NCI-H1694 treated with DMSO at 0.1 percent for 48 hours (cell line): Measurements from ENCODE around the gene MCM8.

Experiments used
- DNase-seq: peaks from one replicate; lab custom pipeline; 2025; lab: John Stamatoyannopoulos, UW

The MCM8 gene

DNA sequence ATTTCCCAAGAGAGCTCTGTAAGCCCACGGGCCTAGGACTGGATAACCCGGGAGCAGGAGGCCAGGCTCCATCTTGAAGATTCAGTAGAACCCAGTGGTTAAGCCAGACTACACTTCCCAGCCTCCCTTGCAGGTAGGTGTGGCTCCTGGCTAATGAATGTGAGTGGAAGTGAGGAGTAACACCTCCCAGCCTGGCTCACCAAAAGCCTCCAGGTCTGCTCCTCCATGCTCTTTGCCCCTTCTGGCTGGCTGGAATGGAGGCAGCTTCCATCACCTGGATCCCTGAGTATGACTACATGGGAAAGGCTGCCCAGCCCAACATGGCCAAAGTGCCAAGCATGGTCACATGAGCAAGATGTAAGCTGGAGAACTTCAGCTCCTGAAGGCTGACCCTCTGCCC lies 93.7 kb downstream of the MCM8 start:
- no peak for DNase-seq

DNA sequence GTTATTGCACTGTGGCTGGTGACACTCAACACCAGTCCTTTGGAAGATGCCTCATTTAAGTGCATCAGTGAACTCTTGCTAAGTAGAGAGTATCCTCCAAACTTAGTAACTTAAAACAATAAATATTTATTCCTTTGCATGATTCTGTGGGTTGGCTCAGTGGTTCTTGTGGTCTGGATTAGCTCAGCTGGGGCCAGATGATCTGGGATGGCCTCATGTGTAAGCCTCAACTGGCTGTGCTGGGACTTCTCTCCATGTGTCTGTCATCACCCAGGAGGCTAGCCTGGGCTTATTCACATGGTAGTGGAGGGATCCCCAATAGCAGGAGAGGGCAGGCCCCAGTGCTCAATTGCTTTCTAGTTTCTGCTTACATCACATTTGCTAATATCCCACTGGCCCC lies 95.1 kb downstream of the MCM8 start:
- no peak for DNase-seq

DNA sequence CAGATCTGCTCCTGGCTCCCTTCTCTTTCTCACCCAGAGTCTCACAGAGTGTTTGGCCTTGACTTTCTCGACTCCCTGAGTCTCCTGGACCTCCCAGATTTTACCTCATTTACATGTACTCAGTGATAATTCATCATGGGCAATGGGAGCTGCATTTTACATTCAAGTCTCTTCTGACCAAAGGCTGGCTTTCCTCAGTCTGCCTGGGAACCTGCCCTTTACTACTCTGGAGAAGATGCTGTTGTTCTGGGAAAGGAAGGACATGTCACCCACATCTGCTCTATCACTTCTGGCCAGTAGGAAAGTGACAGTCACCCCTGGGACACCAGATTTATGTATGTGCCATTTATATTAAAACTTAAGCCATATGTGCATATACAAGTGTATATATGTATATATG lies 96.0 kb downstream of the MCM8 start:
- no peak for DNase-seq

DNA sequence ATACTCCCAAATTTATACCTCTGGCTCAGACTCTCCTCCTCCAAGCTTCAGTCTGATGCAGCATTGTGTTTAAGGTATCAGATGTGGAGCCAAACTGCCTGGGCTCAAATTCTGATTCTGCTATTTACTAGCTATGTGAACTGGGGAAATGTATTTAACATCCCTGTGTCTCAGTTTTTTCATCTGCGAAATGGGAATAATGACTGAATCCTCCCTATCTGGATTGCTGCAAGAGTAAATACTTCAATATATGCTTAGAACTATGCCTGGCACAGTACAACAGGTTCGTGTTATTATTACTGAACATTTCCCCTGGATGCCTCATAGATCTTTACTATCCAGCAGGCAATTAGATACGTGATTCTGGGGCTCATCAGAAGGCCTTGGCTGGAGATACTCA lies 97.9 kb downstream of the MCM8 start:
- no peak for DNase-seq
